Measurements from ENCODE around the gene EFCAB8. TPM values are rescaled to one million over a fixed set of nuclear protein-coding genes. Genes with fewer than 3 reads are reported as not detected.

EFCAB8 gene
- total RNA-seq, 1 donor from 2014 or later = not detected

DNA sequence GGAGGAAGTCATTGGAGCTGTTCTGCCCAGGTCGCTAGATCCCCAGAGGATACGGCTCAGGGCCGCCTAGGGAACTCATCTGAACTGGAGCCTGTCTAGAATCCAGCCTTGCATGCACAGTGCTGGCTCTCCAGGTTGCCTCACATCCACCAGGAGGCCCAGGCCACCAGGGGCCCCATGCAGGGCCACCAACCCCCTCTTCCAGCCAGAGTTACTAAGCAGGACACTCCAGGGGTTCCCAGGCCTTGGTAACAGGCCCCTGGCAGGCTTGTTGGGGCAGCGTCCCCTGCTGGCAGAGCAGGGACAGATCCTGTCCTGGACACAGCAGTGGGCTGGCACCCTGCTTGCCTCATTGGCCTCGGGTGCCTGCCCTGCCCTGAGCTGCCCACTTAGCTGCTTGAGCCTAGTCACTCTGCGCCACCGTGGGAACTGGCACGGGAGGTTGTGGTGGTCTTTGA lies 35.3 kb downstream of the EFCAB8 start:
- Histone ChIP-seq H3K27ac (no peak overlapping the region), H3K4me3 (no peak overlapping the region), H3K36me3 (no peaks in the 10 kb centered on the region), H3K27me3 (no peaks in the 10 kb centered on the region), H3K4me1 (no peaks in the 10 kb centered on the region), H3K9me3 (no peaks in the 10 kb centered on the region)
- DNase-seq (ENCODE audit: extremely low spot score in 2 of 2) = no peak
- no peak for TF ChIP-seq POLR2AphosphoS5 (IDR thresholded peaks at IDR 0.05; ENCODE audit: insufficient read depth in 1 of 2, low read depth in 1 of 2)
- intact Hi-C loops (cut with DNase I) = no loop called here

DNA sequence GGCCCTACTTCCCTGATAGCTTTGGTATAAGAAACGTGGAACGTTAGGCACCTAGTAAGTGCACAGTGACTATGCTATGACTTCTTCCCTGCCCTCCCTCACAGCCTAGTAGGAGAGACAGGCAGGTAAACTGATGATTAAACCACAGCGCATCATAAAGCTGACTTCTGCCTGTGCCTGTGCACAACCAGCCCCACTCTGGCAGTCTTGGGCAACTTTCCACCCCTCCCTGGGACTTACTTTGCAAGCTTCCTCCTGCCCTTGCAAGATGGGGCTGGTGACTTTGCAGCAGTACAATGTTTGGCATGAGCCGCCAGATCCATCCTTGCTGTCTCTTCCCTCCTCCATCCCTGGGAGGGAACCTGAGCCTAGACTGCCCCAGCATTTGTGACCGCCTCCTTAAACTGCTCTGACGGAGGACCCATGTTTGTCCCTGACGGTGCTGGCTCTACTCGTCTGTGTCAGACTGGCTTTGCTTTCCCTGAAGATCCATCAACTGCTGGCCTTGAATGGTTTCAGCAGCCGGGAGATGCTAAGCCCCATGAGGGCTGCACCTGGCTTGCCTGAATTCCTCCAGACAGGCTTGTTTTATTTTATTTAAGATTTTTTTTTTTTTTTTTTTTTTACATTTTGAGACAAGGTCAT lies 36.1 kb downstream of the EFCAB8 start:
- no peak overlapping the region for H3K27ac ChIP-seq
- TF ChIP-seq, protein P1, sequence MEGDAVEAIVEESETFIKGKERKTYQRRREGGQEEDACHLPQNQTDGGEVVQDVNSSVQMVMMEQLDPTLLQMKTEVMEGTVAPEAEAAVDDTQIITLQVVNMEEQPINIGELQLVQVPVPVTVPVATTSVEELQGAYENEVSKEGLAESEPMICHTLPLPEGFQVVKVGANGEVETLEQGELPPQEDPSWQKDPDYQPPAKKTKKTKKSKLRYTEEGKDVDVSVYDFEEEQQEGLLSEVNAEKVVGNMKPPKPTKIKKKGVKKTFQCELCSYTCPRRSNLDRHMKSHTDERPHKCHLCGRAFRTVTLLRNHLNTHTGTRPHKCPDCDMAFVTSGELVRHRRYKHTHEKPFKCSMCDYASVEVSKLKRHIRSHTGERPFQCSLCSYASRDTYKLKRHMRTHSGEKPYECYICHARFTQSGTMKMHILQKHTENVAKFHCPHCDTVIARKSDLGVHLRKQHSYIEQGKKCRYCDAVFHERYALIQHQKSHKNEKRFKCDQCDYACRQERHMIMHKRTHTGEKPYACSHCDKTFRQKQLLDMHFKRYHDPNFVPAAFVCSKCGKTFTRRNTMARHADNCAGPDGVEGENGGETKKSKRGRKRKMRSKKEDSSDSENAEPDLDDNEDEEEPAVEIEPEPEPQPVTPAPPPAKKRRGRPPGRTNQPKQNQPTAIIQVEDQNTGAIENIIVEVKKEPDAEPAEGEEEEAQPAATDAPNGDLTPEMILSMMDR (IDR thresholded peaks at IDR 0.05) = no peak
- TF ChIP-seq POLR2A (IDR thresholded peaks at IDR 0.05) (no peak), POLR2AphosphoS5 (IDR thresholded peaks at IDR 0.05; ENCODE audit: insufficient read depth in 1 of 2, low read depth in 1 of 2) (no peak)
- H3K4me3 ChIP-seq = no peak overlapping the region
- intact Hi-C loops (cut with DNase I) = no loop called here
- no peaks in the 10 kb centered on the region for H3K9me3 ChIP-seq
- no peak for DNase-seq (ENCODE audit: extremely low spot score in 2 of 2)
- H3K4me1 ChIP-seq = no peaks in the 10 kb centered on the region
- no peaks in the 10 kb centered on the region for H3K27me3 ChIP-seq
- H3K36me3 ChIP-seq = no peaks in the 10 kb centered on the region

DNA sequence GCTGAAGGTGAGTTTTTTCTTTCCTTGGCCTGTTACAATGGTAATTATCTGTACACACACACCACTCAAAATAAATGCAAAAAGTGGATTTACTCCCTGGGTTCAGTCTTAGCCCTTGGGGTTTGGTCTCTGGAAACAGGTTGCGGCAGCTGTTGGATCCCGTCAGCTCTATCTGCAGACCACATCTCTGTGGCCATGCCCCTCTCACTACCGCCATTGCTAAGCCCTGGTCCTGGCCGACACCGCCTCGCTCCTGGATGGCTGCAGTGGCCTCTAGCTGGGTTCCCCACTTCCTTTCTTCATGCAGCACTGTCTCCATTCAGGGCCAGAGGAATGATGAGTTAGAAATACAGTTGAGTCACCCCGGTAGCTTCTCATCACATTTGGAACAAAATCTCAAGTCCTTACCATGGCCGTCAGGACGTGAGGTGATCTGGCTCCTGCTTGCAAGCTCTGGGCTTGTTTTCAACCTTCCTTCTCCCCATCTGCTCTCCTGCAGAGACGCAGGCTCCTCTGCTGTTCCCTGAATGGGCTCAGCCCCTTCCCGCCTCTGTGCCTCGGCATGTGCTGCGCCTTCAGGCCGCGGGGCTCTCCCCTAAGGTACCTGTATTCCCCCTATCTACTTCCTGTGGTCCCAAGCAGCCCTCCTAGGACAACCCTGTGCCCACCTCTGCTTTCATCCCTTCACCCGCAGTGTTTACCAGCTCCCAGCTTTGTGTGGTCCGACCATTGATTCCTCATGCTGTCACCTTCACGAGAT lies 38.0 kb downstream of the EFCAB8 start:
- intact Hi-C loops (cut with DNase I) = no loop called here
- no peak overlapping the region for H3K27ac ChIP-seq
- no peak for TF ChIP-seq POLR2A (IDR thresholded peaks at IDR 0.05)
- no peak for TF ChIP-seq POLR2AphosphoS5 (IDR thresholded peaks at IDR 0.05; ENCODE audit: insufficient read depth in 1 of 2, low read depth in 1 of 2)
- TF ChIP-seq, protein P1 (IDR thresholded peaks at IDR 0.05) = no peak
- no peak for DNase-seq (ENCODE audit: extremely low spot score in 2 of 2)
- no peaks in the 10 kb centered on the region for H3K27me3 ChIP-seq
- no peak overlapping the region for H3K4me3 ChIP-seq
- no peaks in the 10 kb centered on the region for H3K36me3 ChIP-seq
- no peaks in the 10 kb centered on the region for H3K9me3 ChIP-seq
- H3K4me1 ChIP-seq = no peaks in the 10 kb centered on the region

DNA sequence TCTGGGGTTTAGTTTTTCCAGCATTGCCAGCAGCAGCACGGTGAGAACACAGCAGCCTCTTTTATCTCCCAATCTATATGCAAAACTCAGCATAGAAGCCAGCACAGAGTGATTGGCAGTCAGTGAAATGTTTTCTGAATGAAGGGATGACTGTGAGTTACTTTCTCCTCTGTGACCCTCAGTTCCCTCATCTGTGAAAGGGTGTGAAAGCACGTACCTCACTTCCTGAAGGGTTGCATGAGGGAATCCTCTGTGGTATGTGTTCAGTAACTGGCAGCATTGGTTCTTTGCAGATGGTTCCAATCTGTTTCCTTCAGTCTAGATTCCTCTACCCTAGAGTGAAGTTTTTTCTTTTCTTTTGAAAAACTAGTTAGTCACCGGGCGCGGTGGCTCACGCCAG lies 40.0 kb downstream of the EFCAB8 start:
- DNase-seq (ENCODE audit: extremely low spot score in 2 of 2) = no peak
- H3K4me3 ChIP-seq = no peak overlapping the region
- H3K9me3 ChIP-seq = no peaks in the 10 kb centered on the region
- intact Hi-C loops (cut with DNase I) = no loop called here
- TF ChIP-seq POLR2AphosphoS5 (IDR thresholded peaks at IDR 0.05; ENCODE audit: insufficient read depth in 1 of 2, low read depth in 1 of 2) = no peak
- no peak for TF ChIP-seq POLR2A (IDR thresholded peaks at IDR 0.05)
- no peaks in the 10 kb centered on the region for H3K4me1 ChIP-seq
- H3K36me3 ChIP-seq = no peaks in the 10 kb centered on the region
- H3K27ac ChIP-seq = no peak overlapping the region
- H3K27me3 ChIP-seq = no peaks in the 10 kb centered on the region

DNA sequence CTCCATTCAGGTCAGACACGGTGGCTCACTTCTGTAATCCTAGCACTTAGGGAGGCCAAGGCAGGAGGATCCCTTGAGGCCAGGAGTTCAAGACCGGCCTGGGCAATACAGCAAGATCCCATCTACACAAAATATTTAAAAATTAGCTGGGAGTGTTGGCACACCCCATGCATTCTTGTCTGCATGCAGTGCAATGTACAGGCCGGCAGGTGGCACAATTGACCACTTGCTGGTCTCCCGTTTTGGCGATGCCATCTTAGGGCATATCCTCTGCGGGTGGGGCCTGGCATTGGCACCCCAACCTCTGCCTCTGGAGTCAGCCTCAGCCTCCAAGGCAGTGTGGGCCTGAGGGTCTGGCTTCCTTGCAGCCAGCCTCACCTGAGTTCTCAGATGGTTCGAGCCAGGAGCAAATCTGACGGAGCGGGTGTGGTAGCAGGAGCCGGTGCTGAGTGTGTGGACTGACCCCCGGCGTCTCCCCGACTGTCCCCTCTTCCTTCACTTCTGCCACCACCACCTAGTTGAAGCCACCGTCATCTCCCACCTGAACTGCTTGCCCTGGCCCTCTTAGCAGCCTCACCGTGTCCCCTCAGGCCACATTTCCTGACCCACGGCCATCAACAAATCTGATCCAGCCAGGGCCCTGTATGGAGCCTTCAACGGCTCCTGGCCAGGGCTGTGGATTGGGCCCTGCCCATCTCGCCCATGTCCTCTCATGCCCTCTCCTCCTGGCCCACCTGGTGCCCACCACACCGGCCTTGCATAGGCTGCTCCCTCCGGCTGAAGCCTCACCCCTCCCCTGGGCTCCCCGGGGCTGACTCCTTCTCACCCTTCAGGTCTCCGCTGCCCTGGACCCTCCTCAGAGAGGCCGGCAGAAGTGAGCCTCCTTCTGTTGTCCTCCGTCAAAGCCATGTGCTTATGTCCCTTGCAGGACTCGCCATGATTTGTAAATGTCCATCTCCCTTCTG lies 44.0 kb downstream of the EFCAB8 start:
- Histone ChIP-seq H3K36me3 (no peaks in the 10 kb centered on the region), H3K4me3 (no peak overlapping the region), H3K4me1 (no peaks in the 10 kb centered on the region), H3K9me3 (no peaks in the 10 kb centered on the region), H3K27me3 (no peaks in the 10 kb centered on the region), H3K27ac (no peak overlapping the region)
- intact Hi-C loops (cut with DNase I) = loop anchor here (10.0 kb wide), 1 partner anchor 392 kb away; no protein-coding TSS in a partner anchor
- TF ChIP-seq, protein P1 (IDR thresholded peaks at IDR 0.05) = peak; percentile 45 to 77 (median 58)
- no peak for TF ChIP-seq POLR2AphosphoS5 (IDR thresholded peaks at IDR 0.05; ENCODE audit: insufficient read depth in 1 of 2, low read depth in 1 of 2)
- no peak for DNase-seq (ENCODE audit: extremely low spot score in 2 of 2)

Measured in vagina (tissue), 2 donors.